Loucy (cell line): ENCODE measurements around the gene ZNF555.

Source experiments
- H2AFZ ChIP-seq: fragments of 200-600 bp; sonication (generic); 2 replicates; pipeline ENCODE4 v1.6.0; 2016; ENCODE audit warnings: antibody characterized with exemption, mild to moderate bottlenecking, low read length, moderate library complexity
- H3F3A ChIP-seq: fragments of 200-600 bp; 2 replicates; pipeline ENCODE4 v1.6.0; 2016; ENCODE audit warnings: antibody characterized with exemption, low read depth, mild to moderate bottlenecking
- H3K27me3 ChIP-seq: fragments of 200-600 bp; sonication (generic); 2 replicates; pipeline ENCODE4 v1.6.1; 2014; ENCODE audit warnings: low read length, mild to moderate bottlenecking; ENCODE audit not compliant: insufficient read depth, poor library complexity, severe bottlenecking
- H3K36me3 ChIP-seq: fragments of 200-600 bp; sonication (generic); 2 replicates; pipeline ENCODE4 v1.6.1; 2016; ENCODE audit warnings: low read length; ENCODE audit not compliant: insufficient read depth
- H3K4me1 ChIP-seq: fragments of 200-600 bp; sonication (generic); 2 replicates; pipeline ENCODE4 v1.5.1; 2014; ENCODE audit warnings: low read length, mild to moderate bottlenecking; ENCODE audit not compliant: insufficient read depth, poor library complexity, severe bottlenecking
- H3K4me2 ChIP-seq: fragments of 200-600 bp; sonication (generic); 2 replicates; pipeline ENCODE4 v1.6.0; 2014; ENCODE audit warnings: antibody characterized with exemption, low read length, low read depth, mild to moderate bottlenecking; ENCODE audit not compliant: poor library complexity, severe bottlenecking
- H3K4me3 ChIP-seq: fragments of 200-600 bp; sonication (generic); 2 replicates; pipeline ENCODE4 v1.5.1; 2014; ENCODE audit warnings: low read length, mild to moderate bottlenecking, mixed read lengths; ENCODE audit not compliant: poor library complexity, severe bottlenecking
- H3K79me2 ChIP-seq: fragments of 200-600 bp; sonication (generic); 2 replicates; pipeline ENCODE4 v1.6.1; 2014; ENCODE audit warnings: low read length; ENCODE audit not compliant: insufficient read depth
- H3K9ac ChIP-seq: fragments of 200-600 bp; sonication (generic); 2 replicates; pipeline ENCODE4 v1.6.0; 2014; ENCODE audit warnings: mild to moderate bottlenecking, low read depth, low read length, moderate library complexity; ENCODE audit not compliant: poor library complexity, severe bottlenecking
- H3K9me2 ChIP-seq: fragments of 200-600 bp; sonication (generic); replicated peaks from 2 replicates; pipeline ENCODE4 v1.6.1; 2016; ENCODE audit warnings: low read depth, low read length, mixed read lengths
- H3K9me3 ChIP-seq: fragments of 200-600 bp; sonication (generic); 2 replicates; pipeline ENCODE4 v1.6.1; 2014; ENCODE audit warnings: mild to moderate bottlenecking, antibody characterized with exemption, low read length, low read depth; ENCODE audit not compliant: insufficient read depth
- H4K20me1 ChIP-seq: fragments of 200-600 bp; sonication (generic); 2 replicates; pipeline ENCODE4 v1.6.0; 2014; ENCODE audit warnings: antibody characterized with exemption, low read length, mild to moderate bottlenecking; ENCODE audit not compliant: insufficient read depth, poor library complexity, severe bottlenecking
- CTCF ChIP-seq: fragments of 200-600 bp; sonication (generic); conservative IDR thresholded peaks from 2 replicates; pipeline ENCODE4 v1.5.1; 2014; ENCODE audit warnings: mild to moderate bottlenecking, antibody characterized with exemption, low read length
- EZH2phosphoT487 ChIP-seq: fragments of 200-600 bp; IDR thresholded peaks from 2 replicates; pipeline ENCODE4 v1.6.1; 2018; ENCODE audit warnings: antibody characterized with exemption, mild to moderate bottlenecking, moderate library complexity, borderline replicate concordance

Gene ZNF555

GRCh38 chr19:2845107-2845506, 3.8 kb downstream of the ZNF555 start:
- Histone ChIP-seq H2AFZ (no peak overlapping the region), H3K4me1 (peaks cover 36% of the 10 kb centered on the region), H3K36me3 (no peaks in the 10 kb centered on the region), H3K4me2 (peak overlapping the region; percentile 35), H3K9me2 (no peaks in the 10 kb centered on the region), H3K9me3 (no peaks in the 10 kb centered on the region), H4K20me1 (no peaks in the 10 kb centered on the region), H3K79me2 (peaks cover 21% of the 10 kb centered on the region), H3F3A (no peaks in the 10 kb centered on the region), H3K27me3 (no peaks in the 10 kb centered on the region), H3K4me3 (peak overlapping the region; percentile 16), H3K9ac (no peak overlapping the region)
- TF ChIP-seq CTCF (no peak), EZH2phosphoT487 (no peak)

- Histone ChIP-seq H3K79me2 (peaks cover 21% of the 10 kb centered on the region), H3K9me2 (no peaks in the 10 kb centered on the region), H3K27me3 (no peaks in the 10 kb centered on the region), H3K4me1 (peaks cover 37% of the 10 kb centered on the region), H3K4me3 (no peak overlapping the region), H2AFZ (no peak overlapping the region), H3K9me3 (no peaks in the 10 kb centered on the region), H4K20me1 (no peaks in the 10 kb centered on the region), H3K36me3 (peaks cover 2% of the 10 kb centered on the region), H3F3A (no peaks in the 10 kb centered on the region), H3K9ac (no peak overlapping the region), H3K4me2 (peak overlapping the region; percentile 35)
- TF ChIP-seq EZH2phosphoT487 (no peak), CTCF (no peak)
Observed at GRCh38 chr19:2846180-2846894, 5.1 kb downstream of the ZNF555 start.

GRCh38 chr19:2847507-2847906, 6.2 kb downstream of the ZNF555 start:
- Histone ChIP-seq H3K9ac (no peak overlapping the region), H3K4me2 (no peak overlapping the region), H3K9me2 (no peaks in the 10 kb centered on the region), H3K79me2 (peaks cover 13% of the 10 kb centered on the region; the same call in 1 of the 2 replicates), H3K4me3 (no peak overlapping the region), H3K4me1 (peaks cover 30% of the 10 kb centered on the region), H2AFZ (no peak overlapping the region), H3K27me3 (no peaks in the 10 kb centered on the region), H3K9me3 (peaks cover 4% of the 10 kb centered on the region; the same call in 1 of the 2 replicates), H4K20me1 (no peaks in the 10 kb centered on the region), H3F3A (no peaks in the 10 kb centered on the region), H3K36me3 (peaks cover 14% of the 10 kb centered on the region)
- TF ChIP-seq EZH2phosphoT487 (no peak), CTCF (no peak)
